T follicular helper cell (primary cell): Measurements from ENCODE around the gene SEC14L3.

Experiments used
- DNase-seq: peaks from one replicate; pipeline ENCODE4 v3.0.0-alpha.2; 2020; ENCODE audit warnings: low read depth

Gene SEC14L3

DNA sequence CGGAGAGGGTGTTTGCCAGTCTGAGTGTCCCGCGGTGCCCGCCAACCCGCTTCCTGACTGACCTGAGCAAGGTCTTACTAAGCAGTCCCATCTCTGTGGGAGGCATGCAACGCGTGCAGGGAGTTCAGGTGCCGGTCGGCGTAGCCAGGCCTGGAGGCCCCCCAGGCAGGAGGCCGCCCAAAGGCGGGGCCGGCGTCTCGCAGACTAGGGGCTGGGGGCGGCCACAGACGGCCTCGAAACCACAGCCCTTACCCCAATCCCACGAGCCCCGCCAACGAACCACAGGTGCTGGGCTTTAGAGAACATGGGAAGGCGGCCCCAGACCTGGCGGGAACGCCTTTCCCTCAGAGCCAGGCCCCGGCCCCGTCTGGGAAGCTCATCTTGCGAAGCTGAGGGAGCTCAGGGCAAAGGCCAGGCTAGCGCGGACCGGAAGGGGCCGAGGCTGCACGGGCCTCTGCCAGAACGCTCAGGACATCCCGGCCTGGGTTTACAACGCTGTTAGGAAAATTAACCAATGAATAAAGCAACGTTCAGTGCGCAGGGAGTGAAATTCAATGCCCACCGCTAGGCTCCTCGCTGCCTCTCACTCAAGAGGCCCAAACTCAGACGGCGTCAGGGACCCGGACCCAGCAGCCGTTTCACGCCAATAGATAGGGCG, 48.4 kb downstream of the SEC14L3 start:
- DNase-seq, result no peak

DNA sequence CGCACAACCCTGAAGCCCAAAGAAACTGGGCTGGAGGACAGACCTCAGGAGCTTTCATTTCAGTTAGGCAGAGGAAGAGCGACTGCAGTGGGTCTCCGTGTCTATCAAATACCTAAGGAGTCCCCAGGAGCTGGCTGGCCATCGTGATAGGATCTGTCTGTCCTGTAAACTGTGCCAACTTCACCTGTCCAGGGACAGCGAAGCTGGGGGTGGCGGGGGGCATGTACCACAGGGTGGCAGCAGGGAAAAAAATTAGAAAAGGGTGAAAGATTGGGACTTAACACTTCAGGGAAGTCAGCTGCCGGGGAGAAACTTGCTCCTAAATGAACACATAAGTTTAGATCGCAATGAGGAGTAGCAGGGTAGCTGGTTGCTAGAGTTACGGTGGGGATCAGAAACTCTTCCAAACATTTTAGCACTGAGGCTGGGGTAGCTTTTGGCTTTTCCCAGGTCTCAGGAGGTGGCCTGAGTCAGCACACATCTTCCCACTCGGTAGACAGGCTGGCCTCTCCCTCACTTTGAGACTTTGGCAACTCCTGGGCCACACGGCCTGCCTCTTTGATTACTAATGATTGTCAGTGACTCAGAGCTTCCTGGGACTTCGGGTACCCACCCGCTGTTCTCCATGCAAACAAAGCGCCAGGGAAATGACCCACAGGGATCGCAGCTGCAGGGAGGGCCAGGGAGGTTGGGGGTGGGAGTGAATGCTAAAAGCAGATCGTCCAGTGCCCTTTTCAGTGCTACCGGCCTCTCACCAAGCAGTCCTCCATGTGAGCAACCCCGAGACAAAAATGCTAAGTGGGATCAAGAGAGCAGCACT, 49.1 kb downstream of the SEC14L3 start:
- no peak for DNase-seq

DNA sequence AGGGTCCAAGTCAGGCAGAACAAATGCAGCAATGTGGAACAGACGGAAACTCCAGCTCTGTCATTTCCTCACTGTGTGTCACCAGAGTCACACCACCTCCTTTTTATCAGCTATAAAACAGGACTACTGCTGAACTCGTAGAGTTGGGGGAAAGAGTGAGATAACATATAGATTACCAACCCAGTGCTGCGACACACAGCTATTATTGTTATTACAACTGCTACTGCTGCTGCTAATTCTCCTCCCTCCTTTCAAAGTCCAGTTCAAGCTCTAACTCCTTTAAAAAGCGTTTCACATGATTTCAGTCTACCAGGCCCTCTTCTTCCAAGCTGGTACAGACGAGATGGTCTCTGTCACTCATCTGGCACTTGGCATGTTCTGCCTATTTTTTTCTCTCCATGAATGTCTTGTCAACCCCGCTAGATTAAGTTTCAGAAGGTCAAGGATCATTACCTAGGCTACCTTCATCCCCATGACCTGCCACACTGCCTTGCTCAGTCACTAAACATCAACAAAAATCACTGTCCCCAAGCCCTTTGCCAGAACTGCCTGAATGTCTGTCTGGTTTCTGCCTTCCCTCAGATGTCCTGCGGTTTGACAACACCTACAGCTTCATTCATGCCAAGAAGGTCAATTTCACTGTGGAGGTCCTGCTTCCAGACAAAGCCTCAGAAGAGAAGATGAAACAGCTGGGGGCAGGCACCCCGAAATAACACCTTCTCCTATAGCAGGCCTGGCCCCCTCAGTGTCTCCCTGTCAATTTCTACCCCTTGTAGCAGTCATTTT, 49.9 kb downstream of the SEC14L3 start:
- no peak for DNase-seq

DNA sequence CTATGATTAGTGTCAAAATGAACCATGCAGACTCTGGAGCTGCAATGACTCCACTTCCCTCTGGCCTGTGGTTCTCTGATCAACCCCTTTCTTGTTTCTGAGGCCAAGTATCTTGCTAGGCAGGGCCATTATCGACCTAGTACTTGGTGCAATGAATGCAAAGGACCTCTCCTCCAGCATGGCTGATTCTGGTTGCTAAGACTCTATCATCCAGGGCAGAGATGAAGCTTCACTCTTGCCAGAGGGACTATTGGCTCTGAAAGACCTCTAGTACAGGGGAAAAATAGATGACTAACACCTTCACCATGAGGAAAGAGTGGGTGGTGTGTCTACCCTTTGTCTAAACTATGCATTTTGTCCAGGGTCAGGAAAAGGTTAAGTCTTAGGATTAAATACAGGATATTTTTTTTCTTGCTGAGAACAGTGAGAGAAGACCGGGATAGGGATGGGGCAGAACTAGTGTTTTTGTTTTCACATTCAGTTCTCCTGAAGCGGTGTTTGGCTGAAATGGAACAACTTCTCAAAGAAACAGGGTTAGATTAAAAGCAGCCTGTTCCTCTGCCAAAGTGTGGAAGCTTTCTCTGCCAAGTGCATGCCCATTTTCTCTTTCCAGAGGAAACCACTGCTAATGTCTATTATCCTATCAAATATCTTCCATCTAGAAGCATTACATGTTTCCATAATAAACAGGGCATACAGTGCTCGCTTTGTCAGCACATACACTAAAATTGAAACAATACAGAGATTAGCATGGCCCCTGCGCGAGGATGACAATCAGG, 51.3 kb downstream of the SEC14L3 start:
- no peak for DNase-seq

DNA sequence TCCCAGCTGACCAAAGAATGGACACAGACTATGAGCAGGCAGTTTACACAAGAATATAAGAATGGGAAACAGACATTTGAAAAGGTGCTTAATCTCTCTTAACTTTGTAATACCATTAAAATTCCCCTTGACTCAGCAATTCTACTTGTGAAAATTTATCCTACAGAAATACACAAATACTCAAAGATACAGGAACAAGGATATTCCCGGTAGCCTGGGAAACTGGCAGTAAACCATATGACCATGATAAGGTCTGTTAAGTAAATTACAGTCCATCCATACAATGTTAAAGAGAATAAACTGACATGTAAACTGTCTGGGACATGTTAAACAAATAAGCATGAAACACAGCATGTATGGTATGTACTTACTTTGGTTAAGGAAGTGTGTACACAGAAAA, 55.0 kb downstream of the SEC14L3 start:
- DNase-seq, result no peak

DNA sequence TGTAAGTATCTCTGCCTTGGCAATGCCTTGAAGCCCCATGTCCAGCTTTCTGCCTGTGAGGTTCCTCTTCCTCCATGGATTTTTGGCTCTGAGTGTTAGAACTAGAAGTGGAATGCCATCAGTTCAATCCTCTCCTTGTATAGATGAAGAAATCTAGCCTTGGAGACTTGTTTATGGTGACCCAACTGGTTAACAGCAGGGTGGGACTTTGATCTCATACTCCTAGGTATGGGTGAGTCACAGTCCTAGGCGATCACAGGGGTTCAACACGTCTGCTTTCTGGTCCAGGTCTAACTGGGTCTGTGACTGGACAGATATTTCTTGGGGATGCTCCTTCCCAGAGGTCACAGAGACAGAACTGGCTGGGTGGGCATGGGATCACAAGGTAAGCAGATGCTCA, 55.4 kb downstream of the SEC14L3 start:
- DNase-seq, result no peak

DNA sequence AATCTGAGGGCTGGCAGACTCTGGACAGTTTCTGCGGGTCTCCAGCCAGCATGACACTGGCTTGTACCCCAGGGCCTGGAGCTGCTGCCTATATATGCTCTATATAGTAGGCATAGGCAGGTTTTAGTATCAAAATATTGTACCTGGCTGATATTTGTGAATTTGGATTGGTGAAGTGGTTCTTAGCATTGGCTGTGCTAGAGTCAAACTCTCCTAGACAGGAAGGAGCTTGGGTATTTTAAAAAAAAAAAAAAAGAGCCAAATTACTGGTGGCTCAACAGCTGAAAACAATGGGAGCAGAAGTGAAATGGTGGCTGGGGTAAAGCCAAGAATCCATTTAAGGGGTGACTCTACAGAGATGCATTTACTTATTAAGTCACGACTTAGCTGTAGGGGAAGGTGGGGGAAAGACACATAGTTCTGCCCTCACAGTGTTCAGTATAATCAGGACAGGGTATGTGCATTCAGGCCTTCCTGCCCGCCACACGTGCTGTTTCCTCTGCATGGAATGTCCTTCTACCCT, 57.2 kb downstream of the SEC14L3 start:
- no peak for DNase-seq

DNA sequence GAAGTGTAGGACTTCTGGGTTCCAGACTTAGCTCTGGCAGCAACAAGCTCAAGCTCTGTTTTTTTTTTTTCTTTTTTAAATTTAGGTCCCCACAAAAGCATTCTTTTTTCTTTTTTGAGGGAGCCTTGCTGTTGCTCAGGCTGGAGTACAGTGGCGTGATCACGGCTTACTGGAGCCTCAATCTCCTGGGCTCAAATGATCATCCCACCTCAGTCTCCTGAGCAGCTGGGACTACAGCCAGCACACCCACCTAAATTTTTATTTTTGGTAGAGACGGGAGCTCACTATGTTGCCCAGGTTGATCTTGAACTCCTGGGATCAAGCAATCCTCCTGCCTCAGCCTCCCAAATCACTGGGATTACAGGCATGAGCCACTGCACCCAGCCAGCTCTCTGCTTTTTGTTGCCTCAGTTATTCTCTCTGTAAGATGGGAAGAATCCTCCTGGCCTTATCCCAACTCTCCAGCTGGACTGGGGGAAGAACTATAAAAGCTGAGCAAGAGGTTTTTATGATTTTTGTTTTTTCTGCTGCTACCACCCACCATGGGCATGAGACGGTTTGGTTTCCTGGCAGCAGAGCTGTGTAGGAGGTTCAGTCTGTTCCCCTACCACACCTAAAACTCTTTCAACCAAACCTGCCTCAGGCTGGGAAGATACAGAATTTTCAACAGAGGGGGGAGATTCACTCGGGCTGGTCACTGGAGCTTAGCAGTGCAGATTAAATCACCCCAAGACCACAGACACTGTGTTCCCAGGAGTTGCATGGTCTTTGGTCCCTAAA, 57.9 kb downstream of the SEC14L3 start:
- DNase-seq, result no peak

DNA sequence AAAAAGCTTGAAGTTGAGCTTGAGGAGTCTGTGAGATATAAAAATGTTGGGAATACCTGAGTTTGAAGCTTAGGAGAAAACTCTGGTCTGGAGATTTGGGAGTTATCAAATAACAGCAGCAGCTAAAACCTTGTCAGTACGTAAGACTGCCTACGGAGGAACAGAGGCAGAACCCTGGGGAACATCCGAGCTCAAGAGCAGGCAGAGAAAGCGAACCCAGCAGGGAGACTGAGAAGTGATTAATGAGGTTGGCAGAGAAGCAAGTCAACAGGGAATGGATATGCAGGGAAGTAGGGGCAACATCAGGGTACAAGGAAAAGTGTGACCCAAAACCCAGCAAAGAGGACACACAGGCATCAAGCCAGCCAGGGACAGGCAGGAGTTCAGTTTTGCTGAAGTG, 58.8 kb downstream of the SEC14L3 start:
- no peak for DNase-seq

DNA sequence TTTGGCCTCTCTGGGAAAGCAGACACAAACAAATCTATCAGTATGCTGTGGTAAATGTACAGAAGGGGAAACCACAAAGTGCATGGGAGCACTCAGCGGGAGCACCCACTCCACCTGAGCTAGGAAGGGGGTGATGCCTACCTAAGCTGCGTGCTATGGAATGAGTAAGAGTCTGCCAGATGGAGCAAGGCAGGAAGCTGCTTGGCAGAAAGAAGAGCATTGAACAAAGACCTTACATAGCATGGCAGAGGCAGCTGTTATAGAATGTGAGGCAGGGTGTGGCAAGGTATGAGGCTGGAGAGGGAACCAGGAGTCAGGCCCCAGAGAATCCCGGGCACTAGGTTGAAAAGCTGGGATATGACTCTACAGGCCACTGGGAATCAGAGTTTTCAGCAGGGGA, 60.0 kb downstream of the SEC14L3 start:
- DNase-seq, result no peak
